PC-3 (cell line): ENCODE data around the gene TRIM62. TPM values are rescaled to one million over a fixed set of nuclear protein-coding genes. Genes with fewer than 3 reads are reported as not detected.

Experiments
- ATAC-seq: fragments of 200-7000 bp; cut with Tn5 transposase; 2 replicates; pipeline ENCODE4 v1.9.1; 2020; ENCODE audit warnings: mild to moderate bottlenecking, moderate library complexity
- BruUV-seq: library from RNA; stranded (reverse); fragments of 400-500 nt; replicated peaks from 2 replicates; lab custom pipeline; 2021; lab: Mats Ljungman, UMichigan
- CTCF ChIA-PET: fragments of 300-600 bp; sonication (Branson Sonifier 250); formaldehyde crosslinking; loops from one replicate; lab custom pipeline; 2022; ENCODE audit warnings: antibody characterized with exemption; lab: Charles Lee
- POLR2A ChIA-PET: fragments of 300-600 bp; sonication (Branson Sonifier 250); formaldehyde crosslinking; loops from one replicate; lab custom pipeline; 2022; ENCODE audit warnings: antibody characterized with exemption; ENCODE audit not compliant: unreplicated experiment; lab: Charles Lee
- DNase-seq: peaks from one replicate; pipeline ENCODE4 v3.0.0-alpha.2; 2015
- H2AFZ ChIP-seq: fragments of 300-600 bp; sonication (generic); 2 replicates; pipeline ENCODE4 v1.6.0; 2016; ENCODE audit warnings: antibody characterized with exemption, low read length
- H3F3A ChIP-seq: fragments of 300-600 bp; sonication (generic); one replicate; pipeline ENCODE4 v1.6.0; 2017; ENCODE audit warnings: antibody characterized with exemption, low read length, control low read depth, mild to moderate bottlenecking; ENCODE audit not compliant: unreplicated experiment
- H3K27ac ChIP-seq: fragments of 300-600 bp; sonication (generic); 2 replicates; pipeline ENCODE4 v1.5.1; 2016; ENCODE audit warnings: mild to moderate bottlenecking, low read length
- H3K27me3 ChIP-seq: fragments of 300-600 bp; sonication (generic); 2 replicates; pipeline ENCODE4 v1.6.1; 2016; ENCODE audit warnings: low read length, mixed read lengths
- H3K36me3 ChIP-seq: fragments of 300-600 bp; sonication (generic); 2 replicates; pipeline ENCODE4 v1.6.1; 2016; ENCODE audit warnings: low read depth, mixed run types, low read length, mixed read lengths
- H3K4me1 ChIP-seq: fragments of 300-600 bp; sonication (generic); 2 replicates; pipeline ENCODE4 v1.5.1; 2016; ENCODE audit warnings: low read length; ENCODE audit not compliant: insufficient read depth
- H3K4me2 ChIP-seq: fragments of 300-600 bp; sonication (generic); 2 replicates; pipeline ENCODE4 v1.6.0; 2016; ENCODE audit warnings: low read length
- H3K4me3 ChIP-seq: fragments of 300-600 bp; sonication (generic); 2 replicates; pipeline ENCODE4 v1.5.1; 2016; ENCODE audit warnings: mild to moderate bottlenecking, low read length, mixed read lengths
- H3K79me2 ChIP-seq: fragments of 300-600 bp; sonication (generic); 2 replicates; pipeline ENCODE4 v1.6.1; 2017; ENCODE audit warnings: low read length, mixed read lengths
- H3K9ac ChIP-seq: fragments of 300-600 bp; sonication (generic); 2 replicates; pipeline ENCODE4 v1.6.0; 2016; ENCODE audit warnings: mild to moderate bottlenecking, low read length
- H3K9me2 ChIP-seq: fragments of 300-600 bp; sonication (generic); replicated peaks from 2 replicates; pipeline ENCODE4 v1.6.1; 2016; ENCODE audit warnings: mixed run types, low read length, mixed read lengths
- H3K9me3 ChIP-seq: fragments of 300-600 bp; sonication (generic); 2 replicates; pipeline ENCODE4 v1.6.1; 2016; ENCODE audit warnings: low read length, mixed read lengths
- H4K20me1 ChIP-seq: fragments of 300-600 bp; sonication (generic); 2 replicates; pipeline ENCODE4 v1.6.1; 2016; ENCODE audit warnings: low read length, mixed read lengths
- CTCF ChIP-seq: fragments of 300-600 bp; sonication (generic); conservative IDR thresholded peaks from 2 replicates; pipeline ENCODE4 v1.5.1; 2017; ENCODE audit warnings: antibody characterized with exemption, low read depth, mild to moderate bottlenecking, low read length
- EZH2 ChIP-seq: fragments of 300-600 bp; sonication (generic); IDR thresholded peaks from one replicate; pipeline ENCODE4 v1.6.1; 2017; ENCODE audit warnings: antibody characterized with exemption, mild to moderate bottlenecking, low read length; ENCODE audit not compliant: unreplicated experiment
- EZH2phosphoT487 ChIP-seq: fragments of 300-600 bp; sonication (generic); IDR thresholded peaks from 2 replicates; pipeline ENCODE4 v1.6.1; 2018; ENCODE audit warnings: mild to moderate bottlenecking, antibody characterized with exemption, low read length, borderline replicate concordance
- intact Hi-C: fragments of 100-400 bp; cut with micrococcal nuclease; formaldehyde crosslinking; loops from 2 replicates; pipeline ENCODE4 v1.9.0; 2023
- total RNA-seq: library from RNA; depleted of rRNA; stranded (reverse); fragments of >200 nt; gene quantifications from 2 replicates; pipeline ENCODE4 v1.2.3, GENCODE V29; 2014

The TRIM62 gene
- total RNA-seq, 1 experiment from 2014 or later: 3.9 TPM

DNA sequence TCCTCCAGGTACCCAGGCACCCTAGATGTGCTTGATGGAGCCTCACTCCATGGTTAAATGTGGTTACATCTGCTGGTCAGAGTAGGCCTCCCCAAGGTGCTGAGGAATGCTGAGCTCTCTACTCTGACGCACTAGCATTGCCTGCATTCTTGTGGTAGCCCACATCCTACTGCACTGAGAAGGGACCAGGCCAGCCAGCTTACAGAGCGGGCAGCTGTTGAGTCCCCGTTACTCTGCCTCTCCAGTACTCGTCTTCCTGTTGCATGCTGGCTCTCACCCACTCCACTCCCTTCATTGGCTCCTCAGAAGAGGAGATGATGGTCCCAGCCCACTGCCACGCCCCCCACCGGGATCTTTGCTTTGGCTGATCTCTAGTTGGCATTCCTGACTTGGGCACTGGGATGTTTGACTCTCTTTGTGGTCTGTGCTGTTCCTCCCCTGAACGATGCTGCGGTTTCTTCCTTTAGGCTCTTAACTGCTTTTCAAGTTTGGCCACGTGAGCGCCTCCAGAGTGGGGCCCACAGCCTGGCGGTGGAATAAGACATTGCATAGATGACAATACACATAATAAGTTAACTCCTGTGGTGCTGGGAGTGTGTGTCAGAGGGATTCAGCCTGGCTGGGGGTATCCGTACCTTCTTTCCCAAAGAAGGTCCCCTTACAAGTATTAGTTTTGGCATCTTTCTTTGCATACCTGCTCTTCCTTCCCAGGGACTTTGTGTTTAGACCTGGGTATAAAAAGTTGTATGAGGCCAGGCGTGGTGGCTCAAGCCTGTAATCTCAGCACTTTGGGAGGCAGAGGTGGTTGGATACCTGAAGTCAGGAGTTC, 82.3 kb downstream of the TRIM62 start:
- DNase-seq: peak; percentile 97
- no peak for TF ChIP-seq EZH2
- TF ChIP-seq CTCF: peak; percentile 53
- POLR2A ChIA-PET: interaction anchor here (0.9 to 1.1 kb wide), 2 partner anchors 27 to 82 kb away, joined by 3 to 4 read pairs; no protein-coding TSS in a partner anchor
- Histone ChIP-seq H4K20me1 (no peaks in the 10 kb centered on the region), H3K9ac (peak overlapping the region; percentile 21; the same call in 1 of the 2 replicates), H2AFZ (peak overlapping the region; percentile 45), H3K36me3 (peaks cover 6% of the 10 kb centered on the region; the same call in 1 of the 2 replicates), H3K9me3 (no peaks in the 10 kb centered on the region), H3K79me2 (no peaks in the 10 kb centered on the region), H3K4me1 (peaks cover 22% of the 10 kb centered on the region), H3K27me3 (no peaks in the 10 kb centered on the region), H3K4me2 (peak overlapping the region; percentile 50), H3F3A (peaks cover 7% of the 10 kb centered on the region), H3K27ac (peak overlapping the region; percentile 87), H3K4me3 (no peak overlapping the region), H3K9me2 (no peaks in the 10 kb centered on the region)
- TSS peak; percentile 77 for BruUV-seq
- ATAC-seq: peak; percentile 98
- intact Hi-C loops: loop anchor here (1.0 kb wide), 1 partner anchor 28 kb away; no protein-coding TSS in a partner anchor
- CTCF ChIA-PET: no interaction called here

- DNase-seq (no peak), ATAC-seq (no peak)
- CTCF ChIA-PET: no interaction called here
- Histone ChIP-seq H3K9me3 (no peaks in the 10 kb centered on the region), H3K9me2 (no peaks in the 10 kb centered on the region), H3K4me3 (no peak overlapping the region), H3K27ac (peak overlapping the region; percentile 87), H2AFZ (no peak overlapping the region), H3K4me2 (no peak overlapping the region), H3K9ac (no peak overlapping the region), H3K4me1 (peaks cover 22% of the 10 kb centered on the region), H3K79me2 (no peaks in the 10 kb centered on the region), H3F3A (peaks cover 7% of the 10 kb centered on the region), H3K36me3 (peaks cover 6% of the 10 kb centered on the region; the same call in 1 of the 2 replicates), H4K20me1 (no peaks in the 10 kb centered on the region), H3K27me3 (no peaks in the 10 kb centered on the region)
- TF ChIP-seq EZH2phosphoT487: no peak
- TF ChIP-seq EZH2: no peak
- POLR2A ChIA-PET: no interaction called here
- BruUV-seq: no TSS peak
- intact Hi-C loops: no loop called here
These were observed 83.5 kb downstream of the TRIM62 start for GRCh38 chr1:33098371-33098770.

GRCh38 chr1:33097762-33098161, 84.1 kb downstream of the TRIM62 start:
- Histone ChIP-seq H3F3A (peaks cover 7% of the 10 kb centered on the region), H3K79me2 (no peaks in the 10 kb centered on the region), H3K27me3 (no peaks in the 10 kb centered on the region), H3K9me3 (no peaks in the 10 kb centered on the region), H3K4me1 (peaks cover 22% of the 10 kb centered on the region), H3K27ac (no peak overlapping the region), H3K36me3 (peaks cover 6% of the 10 kb centered on the region; the same call in 1 of the 2 replicates), H2AFZ (no peak overlapping the region), H3K9ac (no peak overlapping the region), H3K9me2 (no peaks in the 10 kb centered on the region), H3K4me2 (no peak overlapping the region), H4K20me1 (no peaks in the 10 kb centered on the region), H3K4me3 (no peak overlapping the region)
- CTCF ChIA-PET: no interaction called here
- BruUV-seq: no TSS peak
- TF ChIP-seq EZH2 (no peak), CTCF (no peak), EZH2phosphoT487 (no peak)
- POLR2A ChIA-PET: no interaction called here
- intact Hi-C loops: no loop called here
- ATAC-seq: no peak
- DNase-seq: no peak
